SK-N-SH (cell line): ENCODE results near the gene ADGRL3. TPM values are rescaled to one million over a fixed set of nuclear protein-coding genes. Genes with fewer than 3 reads are reported as not detected.

Source experiments
- CTCF ChIA-PET: fragments of 300-600, 350-600 bp; formaldehyde crosslinking; extraction: SDS; loops from one replicate; lab custom pipeline; 2021; lab: Yijun Ruan, JAX
- POLR2A ChIA-PET: fragments of 350-600 bp; sonication (Branson Sonifier 250); formaldehyde crosslinking; extraction: SDS; loops from one replicate; lab custom pipeline; 2020; ENCODE audit warnings: antibody characterized with exemption, inconsistent platforms; lab: Yijun Ruan, JAX
- DNase-seq: peaks from one replicate; pipeline ENCODE4 v3.0.0; 2012
- H2AFZ ChIP-seq: fragments of 200-600 bp; sonication (generic); 2 replicates; pipeline ENCODE4 v1.8.1; 2016; ENCODE audit warnings: antibody characterized with exemption, mild to moderate bottlenecking, low read depth
- H3F3A ChIP-seq: fragments of 200-600 bp; sonication (generic); replicated peaks from 2 replicates; pipeline ENCODE3; 2016; ENCODE audit warnings: antibody characterized with exemption, mild to moderate bottlenecking; ENCODE audit not compliant: insufficient read depth
- H3K27ac ChIP-seq, 2 experiments: fragments of 200-500 bp in 1 of 2; fragments of 200-600 bp in 1 of 2; sonication (Bioruptor generic) in 1 of 2; sonication (generic), shearing (Covaris generic) in 1 of 2; 2 replicates each; pipeline versions ENCODE4 v1.5.1 to v1.6.1; 2014 to 2016; ENCODE audit warnings: low read depth in 2 of 2, inconsistent platforms in 1 of 2, low read length in 1 of 2, mild to moderate bottlenecking in 1 of 2, mixed read lengths in 1 of 2
- H3K27me3 ChIP-seq: fragments of 200-600 bp; sonication (generic), shearing (Covaris generic); 2 replicates; pipeline ENCODE4 v1.6.1; 2016; ENCODE audit warnings: mixed run types; ENCODE audit not compliant: insufficient read depth
- H3K36me3 ChIP-seq, 2 experiments: fragments of 200-500 bp in 1 of 2; fragments of 200-600 bp in 1 of 2; sonication (Bioruptor generic) in 1 of 2; sonication (generic) in 1 of 2; replicated peaks in 1 of 2; 2 replicates each; pipeline versions ENCODE3 to v1.5.1; 2014 to 2016; ENCODE audit warnings: low read length in 1 of 2, mild to moderate bottlenecking in 1 of 2; ENCODE audit not compliant: insufficient read depth in 2 of 2, control insufficient read depth in 1 of 2
- H3K4me1 ChIP-seq, 2 experiments: fragments of 200-500 bp in 1 of 2; fragments of 200-600 bp in 1 of 2; sonication (Bioruptor generic) in 1 of 2; sonication (generic), shearing (Covaris generic) in 1 of 2; 2 replicates each; pipeline versions ENCODE4 v1.5.1 to v1.6.1; 2014 to 2016; ENCODE audit warnings: low read depth in 1 of 2, low read length in 1 of 2, mixed run types in 1 of 2; ENCODE audit not compliant: insufficient read depth in 2 of 2, control insufficient read depth in 1 of 2
- H3K4me2 ChIP-seq: fragments of 200-600 bp; sonication (generic), shearing (Covaris generic); 2 replicates; pipeline ENCODE4 v1.6.1; 2017; ENCODE audit warnings: mixed run types
- H3K4me3 ChIP-seq, 2 experiments: fragments of 200-500 bp in 1 of 2; fragments of 200-600 bp in 1 of 2; sonication (Bioruptor generic) in 1 of 2; sonication (generic), shearing (Covaris generic) in 1 of 2; 2 replicates each; pipeline versions ENCODE4 v1.5.1 to v1.8.1; 2014 to 2016; ENCODE audit warnings: low read depth in 2 of 2, inconsistent platforms in 1 of 2, low read length in 1 of 2, mild to moderate bottlenecking in 1 of 2, mixed read lengths in 1 of 2, moderate library complexity in 1 of 2
- H3K79me2 ChIP-seq: fragments of 200-600 bp; sonication (generic); 2 replicates; pipeline ENCODE4 v1.8.1; 2017; ENCODE audit warnings: mild to moderate bottlenecking; ENCODE audit not compliant: insufficient read depth
- H3K9ac ChIP-seq: fragments of 200-600 bp; sonication (generic); 2 replicates; pipeline ENCODE4 v1.6.1; 2017; ENCODE audit warnings: mixed run types
- H3K9me2 ChIP-seq: fragments of 200-600 bp; sonication (generic); 2 replicates; pipeline ENCODE4 v1.6.1; 2017; ENCODE audit warnings: mixed run types
- H3K9me3 ChIP-seq: fragments of 200-600 bp; sonication (generic); 2 replicates; pipeline ENCODE4 v1.6.1; 2017; ENCODE audit warnings: mixed run types, mild to moderate bottlenecking, moderate library complexity
- H4K20me1 ChIP-seq: fragments of 200-600 bp; sonication (generic); 2 replicates; pipeline ENCODE4 v1.6.1; 2017; ENCODE audit warnings: mild to moderate bottlenecking, mixed run types; ENCODE audit not compliant: insufficient read depth
- CTCF ChIP-seq: fragments of 200-600 bp; sonication (generic); IDR thresholded peaks from 2 replicates; pipeline ENCODE4 v1.6.1; 2017; ENCODE audit warnings: antibody characterized with exemption, mild to moderate bottlenecking, moderate library complexity
- ELF1 ChIP-seq: IDR thresholded peaks from 2 replicates; pipeline ENCODE4 v1.4.0; 2012
- EZH2phosphoT487 ChIP-seq: fragments of 200-600 bp; sonication (generic); IDR thresholded peaks from 2 replicates; pipeline ENCODE4 v1.6.1; 2017; ENCODE audit warnings: low read depth, mixed run types, mild to moderate bottlenecking, antibody characterized with exemption, moderate library complexity, borderline replicate concordance
- FOXJ3 ChIP-seq: sonication (generic); formaldehyde crosslinking; IDR thresholded peaks from 2 replicates; pipeline ENCODE4 v1.5.1; 2020; ENCODE audit warnings: mild to moderate bottlenecking, missing genetic modification reagents
- FOXM1 ChIP-seq: IDR thresholded peaks from 2 replicates; pipeline ENCODE4 v1.4.0; 2012; ENCODE audit warnings: low read depth, mild to moderate bottlenecking
- GABPA ChIP-seq: IDR thresholded peaks from 2 replicates; pipeline ENCODE4 v1.4.0; 2012; ENCODE audit warnings: low read depth, mild to moderate bottlenecking
- GATA2 ChIP-seq: sonication (generic); formaldehyde crosslinking; IDR thresholded peaks from 2 replicates; pipeline ENCODE4 v1.5.0; 2020; ENCODE audit warnings: mild to moderate bottlenecking, missing genetic modification reagents
- JUND ChIP-seq: IDR thresholded peaks from 2 replicates; pipeline ENCODE4 v1.4.0; 2012
- MEF2A ChIP-seq: IDR thresholded peaks from 2 replicates; pipeline ENCODE4 v1.4.0; 2012; ENCODE audit warnings: low read depth, borderline replicate concordance
- MXI1 ChIP-seq: IDR thresholded peaks from 2 replicates; pipeline ENCODE4 v1.6.1; 2012; ENCODE audit warnings: mild to moderate bottlenecking, low read depth, low read length, improper control_type of control experiment
- NFIC ChIP-seq: IDR thresholded peaks from 2 replicates; pipeline ENCODE4 v1.4.0; 2012; ENCODE audit warnings: borderline replicate concordance
- NRF1 ChIP-seq: IDR thresholded peaks from 2 replicates; pipeline ENCODE4 v1.6.1; 2012; ENCODE audit warnings: low read depth, mild to moderate bottlenecking, low read length
- POLR2AphosphoS5 ChIP-seq: IDR thresholded peaks from 2 replicates; pipeline ENCODE4 v1.6.1; 2012; ENCODE audit warnings: low read depth, low read length
- RCOR1 ChIP-seq: fragments of 150-350 bp; IDR thresholded peaks from 2 replicates; pipeline ENCODE4 v1.6.1; 2017; ENCODE audit warnings: antibody characterized with exemption, low read length
- RXRA ChIP-seq: IDR thresholded peaks from 2 replicates; pipeline ENCODE4 v1.4.0; 2012; ENCODE audit warnings: low read depth, mild to moderate bottlenecking, borderline replicate concordance
- SIN3A ChIP-seq: IDR thresholded peaks from 2 replicates; pipeline ENCODE4 v1.6.1; 2012; ENCODE audit warnings: low read depth, mild to moderate bottlenecking, low read length, moderate library complexity, borderline replicate concordance
- SMC3 ChIP-seq: IDR thresholded peaks from 2 replicates; pipeline ENCODE4 v1.6.1; 2012; ENCODE audit warnings: low read depth, low read length, improper control_type of control experiment
- TCF12 ChIP-seq: IDR thresholded peaks from 2 replicates; pipeline ENCODE4 v1.4.0; 2012
- YY1 ChIP-seq: IDR thresholded peaks from 2 replicates; pipeline ENCODE4 v1.4.0; 2012; ENCODE audit warnings: low read depth, mild to moderate bottlenecking
- ZBTB33 ChIP-seq: IDR thresholded peaks from 2 replicates; pipeline ENCODE4 v1.4.0; 2012; ENCODE audit warnings: low read depth, borderline replicate concordance
- WGBS: methylation state at CpG from one replicate; pipeline ENCODE4 v1.1.6; 2017; ENCODE audit warnings: low lambda C conversion rate; 5-methylcytosine and 5-hydroxymethylcytosine counted together
- polyA plus RNA-seq, 3 experiments: library from polyadenylated mRNA; depleted of rRNA; stranded (reverse); fragments of >200 nt; gene quantifications; 2 replicates each; pipeline ENCODE4 v1.2.3, GENCODE V29; 2012
- TF ChIP-seq, protein P1 (sequence below): fragments of 150-350 bp; IDR thresholded peaks from 2 replicates; pipeline ENCODE4 v1.6.1; 2017; ENCODE audit warnings: antibody characterized with exemption, low read length, low read depth, borderline replicate concordance
- TF ChIP-seq, protein P2 (sequence below): IDR thresholded peaks from 2 replicates; pipeline ENCODE4 v1.4.0; 2012; ENCODE audit warnings: low read depth, borderline replicate concordance

ADGRL3 gene
- polyA plus RNA-seq, 1 of the 3 experiments (the other 2 are of a cell fraction) = 0.03 TPM

- Histone ChIP-seq H3K79me2 (no peaks in the 10 kb centered on the region), H3K36me3 (no peaks in the 10 kb centered on the region), H3K27me3 (no peaks in the 10 kb centered on the region), H3K9me2 (no peaks in the 10 kb centered on the region), H3K4me1 (no peaks in the 10 kb centered on the region), H3K9ac (no peak overlapping the region), H2AFZ (no peak overlapping the region), H3K9me3 (no peaks in the 10 kb centered on the region), H4K20me1 (no peaks in the 10 kb centered on the region), H3K27ac (no peak overlapping the region), H3K4me3 (no peak overlapping the region), H3F3A (no peaks in the 10 kb centered on the region), H3K4me2 (no peak overlapping the region)
- ChIA-PET POLR2A (no interaction called here), CTCF (no interaction called here)
- DNase-seq = no peak
- no peak for TF ChIP-seq MXI1
- TF ChIP-seq GABPA = no peak
- TF ChIP-seq GATA2 (CRISPR knock-in tag) = no peak
- TF ChIP-seq RXRA = no peak
- TF ChIP-seq FOXJ3 (CRISPR knock-in tag) = no peak
- TF ChIP-seq, protein P1, sequence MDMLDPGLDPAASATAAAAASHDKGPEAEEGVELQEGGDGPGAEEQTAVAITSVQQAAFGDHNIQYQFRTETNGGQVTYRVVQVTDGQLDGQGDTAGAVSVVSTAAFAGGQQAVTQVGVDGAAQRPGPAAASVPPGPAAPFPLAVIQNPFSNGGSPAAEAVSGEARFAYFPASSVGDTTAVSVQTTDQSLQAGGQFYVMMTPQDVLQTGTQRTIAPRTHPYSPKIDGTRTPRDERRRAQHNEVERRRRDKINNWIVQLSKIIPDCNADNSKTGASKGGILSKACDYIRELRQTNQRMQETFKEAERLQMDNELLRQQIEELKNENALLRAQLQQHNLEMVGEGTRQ = no peak
- no peak for TF ChIP-seq MEF2A
- TF ChIP-seq ELF1 = no peak
- no peak for TF ChIP-seq CTCF
- no peak for TF ChIP-seq SIN3A
- TF ChIP-seq JUND = no peak
- no peak for TF ChIP-seq FOXM1
- no peak for TF ChIP-seq NRF1
Measured at GRCh38 chr4:61918507-61918906, 718.4 kb downstream of the ADGRL3 start.

GRCh38 chr4:61918987-61919386 lies 718.9 kb downstream of the ADGRL3 start:
- POLR2A ChIA-PET = no interaction called here
- TF ChIP-seq ZBTB33 = no peak
- TF ChIP-seq RCOR1 = no peak
- TF ChIP-seq, protein P2, sequence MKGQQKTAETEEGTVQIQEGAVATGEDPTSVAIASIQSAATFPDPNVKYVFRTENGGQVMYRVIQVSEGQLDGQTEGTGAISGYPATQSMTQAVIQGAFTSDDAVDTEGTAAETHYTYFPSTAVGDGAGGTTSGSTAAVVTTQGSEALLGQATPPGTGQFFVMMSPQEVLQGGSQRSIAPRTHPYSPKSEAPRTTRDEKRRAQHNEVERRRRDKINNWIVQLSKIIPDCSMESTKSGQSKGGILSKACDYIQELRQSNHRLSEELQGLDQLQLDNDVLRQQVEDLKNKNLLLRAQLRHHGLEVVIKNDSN = no peak
- no peak for TF ChIP-seq SIN3A
- TF ChIP-seq POLR2AphosphoS5 = no peak
- no peak for TF ChIP-seq MEF2A
- TF ChIP-seq MXI1 = no peak
- no peak for TF ChIP-seq NRF1
- no peak for TF ChIP-seq EZH2phosphoT487
- no peak for TF ChIP-seq FOXM1
- TF ChIP-seq CTCF = no peak
- no peak for TF ChIP-seq SMC3
- no peak for TF ChIP-seq TCF12
- TF ChIP-seq YY1 = no peak
- no peak for TF ChIP-seq NFIC

More at GRCh38 chr4:61918987-61919386, 718.9 kb downstream of the ADGRL3 start:
- CTCF ChIA-PET = no interaction called here
- Histone ChIP-seq H3K79me2 (no peaks in the 10 kb centered on the region), H4K20me1 (no peaks in the 10 kb centered on the region), H3K27ac (no peak overlapping the region), H3K4me3 (no peak overlapping the region), H3F3A (no peaks in the 10 kb centered on the region), H3K36me3 (no peaks in the 10 kb centered on the region), H3K27me3 (no peaks in the 10 kb centered on the region), H3K9ac (no peak overlapping the region), H3K4me1 (no peaks in the 10 kb centered on the region), H3K4me2 (no peak overlapping the region), H3K9me2 (no peaks in the 10 kb centered on the region), H2AFZ (no peak overlapping the region), H3K9me3 (no peaks in the 10 kb centered on the region)
- DNase-seq = no peak
- 46% methylated on average over 2 of the region's 2 CpGs for WGBS
